Panc1 (cell line): ENCODE data around the gene UACA. TPM values are rescaled to one million over a fixed set of nuclear protein-coding genes. Genes with fewer than 3 reads are reported as not detected.

Source experiments
- ATAC-seq: fragments of 200-7000 bp; cut with Tn5 transposase; 2 replicates; pipeline ENCODE4 v1.9.1; 2020; ENCODE audit warnings: mild to moderate bottlenecking, moderate library complexity
- BruUV-seq: library from RNA; stranded (reverse); fragments of 400-500 nt; replicated peaks from 2 replicates; lab custom pipeline; 2021; lab: Mats Ljungman, UMichigan
- CTCF ChIA-PET: fragments of 300-600 bp; sonication (Branson Sonifier 250); formaldehyde crosslinking; loops from one replicate; lab custom pipeline; 2022; ENCODE audit warnings: antibody characterized with exemption; lab: Charles Lee
- POLR2A ChIA-PET: fragments of 300-600 bp; sonication (Branson Sonifier 250); formaldehyde crosslinking; loops from one replicate; lab custom pipeline; 2022; ENCODE audit warnings: antibody characterized with exemption; lab: Charles Lee
- DNase-seq: peaks from one replicate; pipeline ENCODE4 v3.0.0-alpha.2; 2010; ENCODE audit warnings: low read depth, low spot score
- H3K27ac ChIP-seq: 2 replicates; pipeline ENCODE4 v1.5.1; 2011; ENCODE audit warnings: mild to moderate bottlenecking, low read length, inconsistent platforms
- H3K27me3 ChIP-seq: fragments of 200-500 bp; sonication (Bioruptor generic); 2 replicates; pipeline ENCODE4 v1.6.0; 2014; ENCODE audit warnings: low read length, inconsistent platforms; ENCODE audit not compliant: control insufficient read depth, insufficient read depth
- H3K36me3 ChIP-seq: fragments of 200-500 bp; sonication (Bioruptor generic); 2 replicates; pipeline ENCODE4 v1.5.1; 2014; ENCODE audit warnings: inconsistent platforms, mild to moderate bottlenecking, low read length, moderate library complexity; ENCODE audit not compliant: control insufficient read depth, insufficient read depth
- H3K4me1 ChIP-seq: 2 replicates; pipeline ENCODE4 v1.5.1; 2011; ENCODE audit warnings: inconsistent platforms, mild to moderate bottlenecking, low read length, moderate library complexity; ENCODE audit not compliant: control insufficient read depth, insufficient read depth
- H3K4me3 ChIP-seq, 2 experiments: 2 replicates each; pipeline ENCODE4 v1.5.1; 2011 to 2012; ENCODE audit warnings: low read depth in 2 of 2, low read length in 2 of 2, mild to moderate bottlenecking in 2 of 2, inconsistent platforms in 1 of 2, moderate library complexity in 1 of 2
- H3K9me3 ChIP-seq: fragments of 200-500 bp; sonication (Bioruptor generic); 2 replicates; pipeline ENCODE4 v1.5.1; 2014; ENCODE audit warnings: low read depth, mild to moderate bottlenecking, inconsistent platforms, low read length, moderate library complexity; ENCODE audit not compliant: control insufficient read depth, insufficient read depth
- CTCF ChIP-seq: fragments of 450-650 bp; IDR thresholded peaks from 2 replicates; pipeline ENCODE4 v1.5.1; 2017; ENCODE audit warnings: mild to moderate bottlenecking
- POLR2AphosphoS5 ChIP-seq: IDR thresholded peaks from 2 replicates; pipeline ENCODE4 v1.6.1; 2012; ENCODE audit warnings: mild to moderate bottlenecking, low read depth, low read length, moderate library complexity
- REST ChIP-seq, 2 experiments: IDR thresholded peaks; 2 replicates each; pipeline ENCODE4 v1.6.1; 2011 to 2012; ENCODE audit warnings: low read depth in 2 of 2, control low read depth in 1 of 2, low read length in 1 of 2, mild to moderate bottlenecking in 1 of 2, moderate library complexity in 1 of 2; ENCODE audit not compliant: insufficient read depth in 1 of 2
- SIN3A ChIP-seq: IDR thresholded peaks from 2 replicates; pipeline ENCODE4 v1.6.1; 2012; ENCODE audit warnings: low read depth, mild to moderate bottlenecking, low read length, moderate library complexity, borderline replicate concordance; ENCODE audit not compliant: insufficient read depth
- TCF7L2 ChIP-seq: IDR thresholded peaks from 2 replicates; pipeline ENCODE4 v1.6.1; 2011; ENCODE audit warnings: mild to moderate bottlenecking, low read depth, low read length, inconsistent platforms
- in situ Hi-C: cut with HindIII; loops from 2 replicates; pipeline ENCODE4 v1.10.0; 2016; ENCODE audit warnings: low sequenced_read_pairs, low pct_unique_long_range_greater_than_20kb
- intact Hi-C: fragments of 100-400 bp; cut with micrococcal nuclease; formaldehyde crosslinking; loops from one replicate; pipeline ENCODE4 v1.10.0; 2022; ENCODE audit not compliant: unreplicated experiment
- total RNA-seq: library from RNA; stranded (reverse); gene quantifications from one replicate; pipeline ENCODE4 v1.2.1, GENCODE V29; 2021; ENCODE audit not compliant: unreplicated experiment

UACA gene
- total RNA-seq, 1 experiment from 2014 or later: 303 TPM

DNA sequence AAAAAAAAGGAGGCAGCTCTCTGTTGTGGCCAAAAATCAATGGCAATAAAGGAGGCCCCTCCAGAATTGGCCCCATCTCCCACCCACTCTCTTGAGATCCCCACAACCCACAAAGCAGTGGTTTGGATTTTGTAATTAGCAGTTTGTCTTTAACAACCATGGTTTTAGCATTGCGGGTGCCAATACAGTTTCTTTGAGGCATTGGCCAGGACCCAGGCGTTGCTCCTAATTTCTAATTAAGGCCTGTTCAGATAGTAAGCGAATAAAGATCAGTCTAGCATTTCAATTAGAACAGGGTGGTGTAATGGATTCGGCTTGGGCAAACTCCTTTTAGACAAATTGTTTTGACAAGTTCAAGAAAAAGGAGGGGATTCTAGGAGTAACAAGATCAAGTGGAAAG, 23.6 kb upstream of the UACA start:
- H3K4me3 ChIP-seq: no peak overlapping the region
- ChIA-PET POLR2A (interaction anchor here (0.7 kb wide), 1 partner anchor 9 kb away, joined by 10 read pairs; no protein-coding TSS in a partner anchor), CTCF (no interaction called here)
- no peaks in the 10 kb centered on the region for H3K36me3 ChIP-seq
- no peak for TF ChIP-seq REST (IDR thresholded peaks at IDR 0.05; ENCODE audit: insufficient read depth in 1 of 2, low read depth in 2 of 2, low read length in 1 of 2)
- TF ChIP-seq SIN3A: no peak
- TF ChIP-seq TCF7L2: no peak
- no peak for TF ChIP-seq POLR2AphosphoS5
- TF ChIP-seq CTCF: no peak
- H3K9me3 ChIP-seq: no peaks in the 10 kb centered on the region
- H3K27ac ChIP-seq: peak overlapping the region; percentile 100
- peaks cover 72% of the 10 kb centered on the region for H3K4me1 ChIP-seq
- in situ Hi-C loops: no loop called here
- no TSS peak for BruUV-seq
- ATAC-seq (no peak), DNase-seq (no peak)
- intact Hi-C loops: no loop called here
- no peaks in the 10 kb centered on the region for H3K27me3 ChIP-seq

- H3K36me3 ChIP-seq: no peaks in the 10 kb centered on the region
- ChIA-PET POLR2A (interaction anchor here (1.2 kb wide), 1 partner anchor 20 kb away, joined by 3 read pairs; the partner anchor contains the start of gene UACA), CTCF (no interaction called here)
- intact Hi-C loops (no loop called here), in situ Hi-C loops (no loop called here)
- H3K27ac ChIP-seq: peak overlapping the region; percentile 84
- H3K27me3 ChIP-seq: no peaks in the 10 kb centered on the region
- DNase-seq (no peak), ATAC-seq (peak; percentile 66)
- H3K4me3 ChIP-seq: 0 out of 4 replicates have a peak overlapping the region, but pooled peaks of 1 of the 2 experiments have one; percentile 9
- TF ChIP-seq REST (IDR thresholded peaks at IDR 0.05; ENCODE audit: insufficient read depth in 1 of 2, low read depth in 2 of 2, low read length in 1 of 2) (no peak), TCF7L2 (peak; percentile 90), POLR2AphosphoS5 (no peak), CTCF (no peak), SIN3A (no peak)
- H3K9me3 ChIP-seq: no peaks in the 10 kb centered on the region
- peaks cover 50% of the 10 kb centered on the region for H3K4me1 ChIP-seq
- BruUV-seq: no TSS peak
Observed at GRCh38 chr15:70783610-70784022, 20.3 kb upstream of the UACA start.
